ENCODE results near the gene H3-3A.

- TF ChIP-seq CTCF (IDR thresholded peaks at IDR 0.05; ENCODE audit: low read depth, low read length) (peak; percentile 35), EZH2phosphoT487 (IDR thresholded peaks at IDR 0.05; ENCODE audit: low read depth) (no peak)
Measured at GRCh38 chr1:226107471-226108460, 45.2 kb downstream of the H3-3A start.

All from OCI-LY3 (cell line).